GM23338 (cell line): Measurements from ENCODE around the gene JPH3. TPM values are rescaled to one million over a fixed set of nuclear protein-coding genes. Genes with fewer than 3 reads are reported as not detected.

ENCODE experiments used
- ATAC-seq: fragments of 200-7000 bp; cut with Tn5 transposase; 3 replicates; pipeline ENCODE4 v1.9.1; 2020
- DNase-seq: peaks from one replicate; pipeline ENCODE4 v3.0.0-alpha.2; 2015; ENCODE audit warnings: low spot score
- H2AFZ ChIP-seq: fragments of 200-600 bp; sonication (generic); 2 replicates; pipeline ENCODE4 v1.8.0; 2016; ENCODE audit warnings: antibody characterized with exemption, mild to moderate bottlenecking, moderate library complexity
- H3F3A ChIP-seq: fragments of 200-600 bp; sonication (generic); replicated peaks from 2 replicates; pipeline ENCODE4 v1.8.0; 2017; ENCODE audit warnings: antibody characterized with exemption, mixed run types, low read depth
- H3K27ac ChIP-seq: fragments of 200-600 bp; sonication (generic); 2 replicates; pipeline ENCODE4 v1.6.1; 2016; ENCODE audit warnings: low read depth
- H3K27me3 ChIP-seq: fragments of 200-600 bp; sonication (generic); 2 replicates; pipeline ENCODE4 v1.8.0; 2016; ENCODE audit warnings: mild to moderate bottlenecking, mixed run types, moderate library complexity; ENCODE audit not compliant: insufficient read depth
- H3K36me3 ChIP-seq: fragments of 200-600 bp; sonication (generic); 2 replicates; pipeline ENCODE4 v1.8.0; 2016; ENCODE audit warnings: mild to moderate bottlenecking; ENCODE audit not compliant: insufficient read depth
- H3K4me1 ChIP-seq: fragments of 200-600 bp; sonication (generic); 2 replicates; pipeline ENCODE4 v1.8.0; 2016; ENCODE audit warnings: mild to moderate bottlenecking, moderate library complexity; ENCODE audit not compliant: insufficient read depth
- H3K4me2 ChIP-seq: fragments of 200-600 bp; sonication (generic); 2 replicates; pipeline ENCODE4 v1.7.1; 2017; ENCODE audit warnings: mixed run types
- H3K4me3 ChIP-seq: fragments of 200-600 bp; sonication (generic); 2 replicates; pipeline ENCODE4 v1.6.1; 2016; ENCODE audit warnings: mixed run types
- H3K79me2 ChIP-seq: fragments of 200-600 bp; sonication (generic); replicated peaks from 2 replicates; pipeline ENCODE4 v1.8.0; 2017; ENCODE audit warnings: mild to moderate bottlenecking; ENCODE audit not compliant: insufficient read depth
- H3K9me2 ChIP-seq: fragments of 200-600 bp; sonication (generic); 2 replicates; pipeline ENCODE4 v1.8.0; 2017; ENCODE audit not compliant: insufficient read depth
- H4K20me1 ChIP-seq: fragments of 200-600 bp; sonication (generic); replicated peaks from 2 replicates; pipeline ENCODE4 v1.8.0; 2017; ENCODE audit warnings: mild to moderate bottlenecking; ENCODE audit not compliant: insufficient read depth
- H3K27ac Mint-ChIP-seq: 2 replicates; pipeline ENCODE4 v1.8.0; 2020; ENCODE audit warnings: inconsistent platforms, mild to moderate bottlenecking, moderate library complexity, mixed read lengths
- H3K27me3 Mint-ChIP-seq: 3 replicates; pipeline ENCODE4 v1.8.0; 2022; ENCODE audit warnings: low read depth, mild to moderate bottlenecking, moderate library complexity, mixed read lengths, inconsistent platforms; ENCODE audit not compliant: insufficient read depth, poor library complexity
- H3K36me3 Mint-ChIP-seq: 3 replicates; pipeline ENCODE4 v1.8.0; 2021; ENCODE audit warnings: low read depth, mild to moderate bottlenecking, inconsistent platforms, moderate library complexity, mixed read lengths
- H3K4me1 Mint-ChIP-seq: 3 replicates; pipeline ENCODE4 v1.8.0; 2020; ENCODE audit warnings: mild to moderate bottlenecking, inconsistent platforms, mixed read lengths
- H3K4me3 Mint-ChIP-seq: 3 replicates; pipeline ENCODE4 v1.8.0; 2021; ENCODE audit warnings: moderate library complexity, mild to moderate bottlenecking, inconsistent platforms, mixed read lengths
- H3K9me3 Mint-ChIP-seq: 3 replicates; pipeline ENCODE4 v1.8.0; 2020; ENCODE audit warnings: moderate library complexity, mild to moderate bottlenecking, inconsistent platforms, mixed read lengths
- EZH2phosphoT487 ChIP-seq: fragments of 200-600 bp; sonication (generic); IDR thresholded peaks from one replicate; pipeline ENCODE4 v1.8.1; 2018; ENCODE audit warnings: antibody characterized with exemption; ENCODE audit not compliant: unreplicated experiment
- POLR2AphosphoS5 ChIP-seq: IDR thresholded peaks from 2 replicates; pipeline ENCODE4 v1.6.1; 2016; ENCODE audit warnings: antibody characterized with exemption, low read depth
- STAT1 ChIP-seq: IDR thresholded peaks from one replicate; pipeline ENCODE4 v1.6.1; 2016; ENCODE audit warnings: antibody characterized with exemption; ENCODE audit not compliant: unreplicated experiment
- ZNF114 ChIP-seq: fragments of 250-450 bp; sonication (Bioruptor Pico); IDR thresholded peaks from 2 replicates; pipeline ENCODE4 v1.5.0; 2020; ENCODE audit warnings: mild to moderate bottlenecking, moderate library complexity
- ZNF331 ChIP-seq: fragments of 250-450 bp; sonication (Bioruptor Pico); IDR thresholded peaks from 2 replicates; pipeline ENCODE4 v1.5.0; 2020; ENCODE audit warnings: low read depth, mild to moderate bottlenecking, moderate library complexity
- polyA plus RNA-seq: library from polyadenylated mRNA; unstranded; fragments of >200 nt; fragmentation: Nextera tagmentation; extraction: Ambion mirVana; gene quantifications from 2 replicates; pipeline ENCODE4 v1.2.1, GENCODE V29; 2016
- total RNA-seq: library from RNA; depleted of rRNA; stranded (reverse); fragments of >200 nt; shearing (Covaris generic); gene quantifications from 2 replicates; pipeline ENCODE4 v1.2.3, GENCODE V29; 2014
- TF ChIP-seq, protein P1 (sequence below): IDR thresholded peaks from one replicate; pipeline ENCODE4 v1.6.1; 2018; ENCODE audit warnings: antibody characterized with exemption; ENCODE audit not compliant: unreplicated experiment
- TF ChIP-seq, protein P2 (sequence below): IDR thresholded peaks from 2 replicates; pipeline ENCODE4 v1.6.1; 2016; ENCODE audit warnings: antibody characterized with exemption
- TF ChIP-seq, protein P3 (sequence below), 2 experiments: fragments of 200-600 bp in 1 of 2; sonication (generic) in 1 of 2; conservative IDR thresholded peaks; 2 replicates each; pipeline versions ENCODE4 v1.5.1 to v1.6.1; 2016 to 2017; ENCODE audit warnings: antibody characterized with exemption in 2 of 2, low read depth in 2 of 2, mild to moderate bottlenecking in 2 of 2, moderate library complexity in 1 of 2

The JPH3 gene
- total and polyA plus RNA-seq, 2 experiments from 2014 or later: 8.4 to 38.3 TPM

DNA sequence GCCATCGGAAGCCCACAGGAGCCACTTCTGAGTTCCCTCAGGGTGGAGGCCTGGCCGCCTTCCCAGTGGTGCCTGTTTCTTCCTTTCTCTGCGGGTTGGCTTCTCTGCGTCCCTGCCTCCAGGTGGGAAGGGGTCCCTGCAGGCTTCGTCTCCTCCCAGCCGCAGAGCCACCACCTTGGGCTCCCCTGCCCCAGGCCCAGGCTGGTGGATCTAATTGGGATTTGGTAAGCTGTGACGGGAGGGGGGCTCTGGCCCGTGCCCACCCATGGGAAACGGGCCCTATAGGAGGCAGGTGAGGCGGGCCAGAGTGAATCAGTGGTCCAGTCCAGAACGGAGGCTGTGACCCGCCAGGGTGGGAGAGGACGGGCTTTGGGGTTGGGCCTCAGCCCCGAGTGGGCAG lies 32.1 kb downstream of the JPH3 start (continued):
- no peak for TF ChIP-seq ZNF114 (CRISPR knock-in tag)
- TF ChIP-seq, protein P1, sequence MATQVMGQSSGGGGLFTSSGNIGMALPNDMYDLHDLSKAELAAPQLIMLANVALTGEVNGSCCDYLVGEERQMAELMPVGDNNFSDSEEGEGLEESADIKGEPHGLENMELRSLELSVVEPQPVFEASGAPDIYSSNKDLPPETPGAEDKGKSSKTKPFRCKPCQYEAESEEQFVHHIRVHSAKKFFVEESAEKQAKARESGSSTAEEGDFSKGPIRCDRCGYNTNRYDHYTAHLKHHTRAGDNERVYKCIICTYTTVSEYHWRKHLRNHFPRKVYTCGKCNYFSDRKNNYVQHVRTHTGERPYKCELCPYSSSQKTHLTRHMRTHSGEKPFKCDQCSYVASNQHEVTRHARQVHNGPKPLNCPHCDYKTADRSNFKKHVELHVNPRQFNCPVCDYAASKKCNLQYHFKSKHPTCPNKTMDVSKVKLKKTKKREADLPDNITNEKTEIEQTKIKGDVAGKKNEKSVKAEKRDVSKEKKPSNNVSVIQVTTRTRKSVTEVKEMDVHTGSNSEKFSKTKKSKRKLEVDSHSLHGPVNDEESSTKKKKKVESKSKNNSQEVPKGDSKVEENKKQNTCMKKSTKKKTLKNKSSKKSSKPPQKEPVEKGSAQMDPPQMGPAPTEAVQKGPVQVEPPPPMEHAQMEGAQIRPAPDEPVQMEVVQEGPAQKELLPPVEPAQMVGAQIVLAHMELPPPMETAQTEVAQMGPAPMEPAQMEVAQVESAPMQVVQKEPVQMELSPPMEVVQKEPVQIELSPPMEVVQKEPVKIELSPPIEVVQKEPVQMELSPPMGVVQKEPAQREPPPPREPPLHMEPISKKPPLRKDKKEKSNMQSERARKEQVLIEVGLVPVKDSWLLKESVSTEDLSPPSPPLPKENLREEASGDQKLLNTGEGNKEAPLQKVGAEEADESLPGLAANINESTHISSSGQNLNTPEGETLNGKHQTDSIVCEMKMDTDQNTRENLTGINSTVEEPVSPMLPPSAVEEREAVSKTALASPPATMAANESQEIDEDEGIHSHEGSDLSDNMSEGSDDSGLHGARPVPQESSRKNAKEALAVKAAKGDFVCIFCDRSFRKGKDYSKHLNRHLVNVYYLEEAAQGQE: no peak
- no peak for TF ChIP-seq STAT1
- no peak for TF ChIP-seq ZNF331
- TF ChIP-seq POLR2AphosphoS5: no peak
- TF ChIP-seq, protein P2, sequence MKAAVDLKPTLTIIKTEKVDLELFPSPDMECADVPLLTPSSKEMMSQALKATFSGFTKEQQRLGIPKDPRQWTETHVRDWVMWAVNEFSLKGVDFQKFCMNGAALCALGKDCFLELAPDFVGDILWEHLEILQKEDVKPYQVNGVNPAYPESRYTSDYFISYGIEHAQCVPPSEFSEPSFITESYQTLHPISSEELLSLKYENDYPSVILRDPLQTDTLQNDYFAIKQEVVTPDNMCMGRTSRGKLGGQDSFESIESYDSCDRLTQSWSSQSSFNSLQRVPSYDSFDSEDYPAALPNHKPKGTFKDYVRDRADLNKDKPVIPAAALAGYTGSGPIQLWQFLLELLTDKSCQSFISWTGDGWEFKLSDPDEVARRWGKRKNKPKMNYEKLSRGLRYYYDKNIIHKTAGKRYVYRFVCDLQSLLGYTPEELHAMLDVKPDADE: no peak
- no peak for TF ChIP-seq EZH2phosphoT487

DNA sequence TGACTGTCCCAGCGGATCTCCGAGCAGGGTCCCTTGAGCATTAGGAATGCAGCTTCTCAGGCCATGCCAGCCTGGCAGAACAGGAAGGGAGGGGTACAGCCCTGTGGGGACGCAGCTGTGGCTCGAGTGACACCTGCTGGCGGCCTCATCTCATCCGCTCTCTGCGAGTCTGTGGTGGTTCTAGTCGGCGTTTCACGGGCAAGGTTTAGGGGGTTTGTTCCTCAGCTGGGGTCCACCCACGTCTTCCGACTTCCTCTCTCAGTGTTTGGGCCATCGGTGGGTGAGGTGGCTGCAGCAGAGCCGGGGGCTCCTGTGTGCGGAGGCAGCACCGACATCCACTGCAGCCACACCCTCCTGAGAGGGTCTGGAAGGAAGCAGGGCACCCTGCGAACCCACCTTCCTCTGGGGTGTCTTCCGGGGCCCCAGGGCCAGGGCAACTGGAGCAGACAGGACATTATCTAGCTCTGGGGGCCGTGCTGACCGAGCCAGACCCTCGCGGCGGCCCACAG lies 33.3 kb downstream of the JPH3 start:
- H2AFZ ChIP-seq: no peak overlapping the region
- no peak overlapping the region for H3K4me2 ChIP-seq
- peak; percentile 83 for ATAC-seq
- no peaks in the 10 kb centered on the region for H3K79me2 ChIP-seq
- no peak overlapping the region for H3K27ac ChIP-seq
- Mint-ChIP-seq H3K4me1 (peaks cover 4% of the 10 kb centered on the region), H3K36me3 (peaks cover 8% of the 10 kb centered on the region), H3K27ac (no peak overlapping the region), H3K27me3 (peaks cover 14% of the 10 kb centered on the region), H3K9me3 (peaks cover 3% of the 10 kb centered on the region; the same call in 2 of the 3 replicates), H3K4me3 (peak overlapping the region; percentile 8; the same call in 1 of the 3 replicates)
- H4K20me1 ChIP-seq: peaks cover 3% of the 10 kb centered on the region
- no peaks in the 10 kb centered on the region for H3K4me1 ChIP-seq
- TF ChIP-seq, protein P3, sequence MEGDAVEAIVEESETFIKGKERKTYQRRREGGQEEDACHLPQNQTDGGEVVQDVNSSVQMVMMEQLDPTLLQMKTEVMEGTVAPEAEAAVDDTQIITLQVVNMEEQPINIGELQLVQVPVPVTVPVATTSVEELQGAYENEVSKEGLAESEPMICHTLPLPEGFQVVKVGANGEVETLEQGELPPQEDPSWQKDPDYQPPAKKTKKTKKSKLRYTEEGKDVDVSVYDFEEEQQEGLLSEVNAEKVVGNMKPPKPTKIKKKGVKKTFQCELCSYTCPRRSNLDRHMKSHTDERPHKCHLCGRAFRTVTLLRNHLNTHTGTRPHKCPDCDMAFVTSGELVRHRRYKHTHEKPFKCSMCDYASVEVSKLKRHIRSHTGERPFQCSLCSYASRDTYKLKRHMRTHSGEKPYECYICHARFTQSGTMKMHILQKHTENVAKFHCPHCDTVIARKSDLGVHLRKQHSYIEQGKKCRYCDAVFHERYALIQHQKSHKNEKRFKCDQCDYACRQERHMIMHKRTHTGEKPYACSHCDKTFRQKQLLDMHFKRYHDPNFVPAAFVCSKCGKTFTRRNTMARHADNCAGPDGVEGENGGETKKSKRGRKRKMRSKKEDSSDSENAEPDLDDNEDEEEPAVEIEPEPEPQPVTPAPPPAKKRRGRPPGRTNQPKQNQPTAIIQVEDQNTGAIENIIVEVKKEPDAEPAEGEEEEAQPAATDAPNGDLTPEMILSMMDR (conservative IDR thresholded peaks at IDR 0.05; ENCODE audit: low read depth in 2 of 2): peak; percentile 52 to 80
- no peak for TF ChIP-seq POLR2AphosphoS5
- H3K36me3 ChIP-seq: no peaks in the 10 kb centered on the region
- no peak overlapping the region for H3K4me3 ChIP-seq
- no peaks in the 10 kb centered on the region for H3F3A ChIP-seq
- H3K27me3 ChIP-seq: no peaks in the 10 kb centered on the region
- DNase-seq: peak; percentile 61
- no peaks in the 10 kb centered on the region for H3K9me2 ChIP-seq
